ENCODE measurements around the gene TOM1L1. TPM values are rescaled to one million over a fixed set of nuclear protein-coding genes. Genes with fewer than 3 reads are reported as not detected.

TOM1L1 gene
- total RNA-seq, 1 donor: 40.2 TPM

GRCh38 chr17:54861471-54861983, 39.1 kb upstream of the TOM1L1 start:
- Histone ChIP-seq H3K4me1 (ENCODE audit: insufficient read depth, low read length) (no peaks in the 10 kb centered on the region), H3K27me3 (ENCODE audit: insufficient read depth, low read length) (no peaks in the 10 kb centered on the region), H3K27ac (ENCODE audit: low read depth, low read length) (no peak overlapping the region), H3K9me3 (ENCODE audit: low read depth, low read length) (no peaks in the 10 kb centered on the region), H4K20me1 (ENCODE audit: insufficient read depth, low read length) (no peaks in the 10 kb centered on the region), H2AFZ (ENCODE audit: low read length) (no peak overlapping the region), H3K4me2 (ENCODE audit: insufficient read depth, low read length) (no peak overlapping the region), H3K4me3 (ENCODE audit: insufficient read depth, low read length) (no peak overlapping the region), H3K79me2 (ENCODE audit: insufficient read depth, low read length) (no peaks in the 10 kb centered on the region), H3K36me3 (ENCODE audit: insufficient read depth, low read length) (no peaks in the 10 kb centered on the region)
- TF ChIP-seq, protein P1, sequence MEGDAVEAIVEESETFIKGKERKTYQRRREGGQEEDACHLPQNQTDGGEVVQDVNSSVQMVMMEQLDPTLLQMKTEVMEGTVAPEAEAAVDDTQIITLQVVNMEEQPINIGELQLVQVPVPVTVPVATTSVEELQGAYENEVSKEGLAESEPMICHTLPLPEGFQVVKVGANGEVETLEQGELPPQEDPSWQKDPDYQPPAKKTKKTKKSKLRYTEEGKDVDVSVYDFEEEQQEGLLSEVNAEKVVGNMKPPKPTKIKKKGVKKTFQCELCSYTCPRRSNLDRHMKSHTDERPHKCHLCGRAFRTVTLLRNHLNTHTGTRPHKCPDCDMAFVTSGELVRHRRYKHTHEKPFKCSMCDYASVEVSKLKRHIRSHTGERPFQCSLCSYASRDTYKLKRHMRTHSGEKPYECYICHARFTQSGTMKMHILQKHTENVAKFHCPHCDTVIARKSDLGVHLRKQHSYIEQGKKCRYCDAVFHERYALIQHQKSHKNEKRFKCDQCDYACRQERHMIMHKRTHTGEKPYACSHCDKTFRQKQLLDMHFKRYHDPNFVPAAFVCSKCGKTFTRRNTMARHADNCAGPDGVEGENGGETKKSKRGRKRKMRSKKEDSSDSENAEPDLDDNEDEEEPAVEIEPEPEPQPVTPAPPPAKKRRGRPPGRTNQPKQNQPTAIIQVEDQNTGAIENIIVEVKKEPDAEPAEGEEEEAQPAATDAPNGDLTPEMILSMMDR (IDR thresholded peaks at IDR 0.05; ENCODE audit: extremely low read depth, low read depth, low read length): no peak
- no peak for DNase-seq (ENCODE audit: insufficient read length, low spot score, missing footprints)

DNA sequence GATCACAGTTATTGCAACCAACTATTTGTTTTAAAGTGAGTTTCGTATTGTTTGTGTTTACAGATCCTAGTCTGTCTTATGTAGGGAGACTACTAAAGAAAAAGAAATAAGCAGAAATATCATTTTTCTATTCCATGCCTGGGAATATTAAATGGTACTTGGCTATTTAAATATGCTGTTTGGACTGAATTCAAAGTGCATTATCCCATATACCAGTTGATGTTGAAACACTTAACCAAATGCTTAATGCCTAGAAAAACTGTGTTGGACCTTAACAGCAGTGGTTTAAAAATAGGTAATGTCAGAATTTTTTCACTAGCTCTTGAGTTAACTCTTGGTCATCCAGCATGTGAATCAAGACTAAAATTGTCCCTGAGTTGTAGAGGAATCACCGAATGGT, 37.5 kb upstream of the TOM1L1 start:
- TF ChIP-seq, protein P1 (IDR thresholded peaks at IDR 0.05; ENCODE audit: extremely low read depth, low read depth, low read length): no peak
- no peaks in the 10 kb centered on the region for H3K27me3 ChIP-seq (ENCODE audit: insufficient read depth, low read length)
- no peak overlapping the region for H3K4me2 ChIP-seq (ENCODE audit: insufficient read depth, low read length)
- DNase-seq (ENCODE audit: insufficient read length, low spot score, missing footprints): no peak
- no peak overlapping the region for H2AFZ ChIP-seq (ENCODE audit: low read length)
- H3K36me3 ChIP-seq (ENCODE audit: insufficient read depth, low read length): no peaks in the 10 kb centered on the region
- H3K27ac ChIP-seq (ENCODE audit: low read depth, low read length): no peak overlapping the region
- H3K9me3 ChIP-seq (ENCODE audit: low read depth, low read length): no peaks in the 10 kb centered on the region
- H3K4me3 ChIP-seq (ENCODE audit: insufficient read depth, low read length): no peak overlapping the region
- no peaks in the 10 kb centered on the region for H3K4me1 ChIP-seq (ENCODE audit: insufficient read depth, low read length)
- no peaks in the 10 kb centered on the region for H3K79me2 ChIP-seq (ENCODE audit: insufficient read depth, low read length)
- H4K20me1 ChIP-seq (ENCODE audit: insufficient read depth, low read length): no peaks in the 10 kb centered on the region

DNA sequence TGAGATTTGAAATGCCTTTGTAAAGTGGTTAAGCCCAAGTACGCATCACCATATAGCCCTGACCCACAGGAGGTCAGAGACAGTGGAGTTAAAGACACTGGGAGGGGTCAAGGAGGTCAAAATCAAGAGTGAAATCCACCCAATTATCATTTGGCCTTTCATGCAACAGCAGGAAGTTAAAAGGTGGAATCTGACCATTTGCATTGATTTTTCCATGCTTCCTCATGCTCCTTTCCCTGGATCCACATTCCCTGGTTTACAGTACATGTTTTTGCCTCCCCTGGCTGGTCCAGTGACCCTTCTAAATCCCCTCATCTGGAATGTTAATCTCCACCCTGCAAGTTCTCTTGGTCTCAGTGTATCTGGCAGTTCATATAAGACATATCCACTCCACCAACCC, 36.6 kb upstream of the TOM1L1 start:
- Histone ChIP-seq H3K79me2 (ENCODE audit: insufficient read depth, low read length) (no peaks in the 10 kb centered on the region), H3K4me1 (ENCODE audit: insufficient read depth, low read length) (no peaks in the 10 kb centered on the region), H3K4me2 (ENCODE audit: insufficient read depth, low read length) (no peak overlapping the region), H3K27me3 (ENCODE audit: insufficient read depth, low read length) (no peaks in the 10 kb centered on the region), H3K27ac (ENCODE audit: low read depth, low read length) (no peak overlapping the region), H3K9me3 (ENCODE audit: low read depth, low read length) (no peaks in the 10 kb centered on the region), H2AFZ (ENCODE audit: low read length) (no peak overlapping the region), H3K36me3 (ENCODE audit: insufficient read depth, low read length) (no peaks in the 10 kb centered on the region), H4K20me1 (ENCODE audit: insufficient read depth, low read length) (no peaks in the 10 kb centered on the region), H3K4me3 (ENCODE audit: insufficient read depth, low read length) (no peak overlapping the region)
- no peak for DNase-seq (ENCODE audit: insufficient read length, low spot score, missing footprints)
- TF ChIP-seq, protein P1 (IDR thresholded peaks at IDR 0.05; ENCODE audit: extremely low read depth, low read depth, low read length): no peak

DNA sequence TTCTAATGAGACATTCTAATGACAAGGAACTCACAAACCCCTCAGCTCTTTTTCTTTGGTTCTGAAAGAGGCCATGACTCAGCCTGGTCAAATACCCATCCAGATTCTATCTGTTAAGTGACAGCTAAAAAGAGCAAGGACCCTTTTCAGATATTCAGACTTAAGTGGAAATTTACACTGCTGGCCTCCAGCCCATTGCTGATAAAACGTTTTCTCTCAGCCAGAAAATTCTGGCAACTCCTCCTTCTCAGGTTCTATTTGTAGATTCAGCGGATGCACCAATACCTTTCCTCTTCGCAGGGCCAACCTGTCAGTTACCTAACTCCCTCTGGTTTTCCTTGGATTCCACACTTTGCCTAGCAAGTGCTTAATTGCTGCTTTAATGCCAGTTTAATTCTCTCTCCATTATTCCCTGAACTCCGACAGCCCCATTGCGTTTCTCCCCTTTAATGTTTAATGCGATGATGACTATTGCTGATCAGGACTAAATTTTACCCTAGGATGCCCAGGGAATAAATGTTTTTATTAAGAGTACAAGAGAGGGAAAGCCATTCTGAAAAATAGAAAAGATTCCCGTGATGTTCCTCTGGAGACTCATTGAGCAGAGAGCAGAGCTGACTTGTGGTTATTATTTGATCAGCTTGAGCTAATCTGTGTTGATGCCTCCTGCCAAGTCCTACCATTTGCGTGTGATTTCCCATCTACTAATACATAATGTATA, 35.9 kb upstream of the TOM1L1 start:
- no peak overlapping the region for H3K4me2 ChIP-seq (ENCODE audit: insufficient read depth, low read length)
- H3K9me3 ChIP-seq (ENCODE audit: low read depth, low read length): no peaks in the 10 kb centered on the region
- H3K4me3 ChIP-seq (ENCODE audit: insufficient read depth, low read length): no peak overlapping the region
- H3K36me3 ChIP-seq (ENCODE audit: insufficient read depth, low read length): no peaks in the 10 kb centered on the region
- H3K27ac ChIP-seq (ENCODE audit: low read depth, low read length): no peak overlapping the region
- no peaks in the 10 kb centered on the region for H4K20me1 ChIP-seq (ENCODE audit: insufficient read depth, low read length)
- no peaks in the 10 kb centered on the region for H3K79me2 ChIP-seq (ENCODE audit: insufficient read depth, low read length)
- TF ChIP-seq, protein P1 (IDR thresholded peaks at IDR 0.05; ENCODE audit: extremely low read depth, low read depth, low read length): no peak
- no peaks in the 10 kb centered on the region for H3K27me3 ChIP-seq (ENCODE audit: insufficient read depth, low read length)
- DNase-seq (ENCODE audit: insufficient read length, low spot score, missing footprints): no peak
- no peak overlapping the region for H2AFZ ChIP-seq (ENCODE audit: low read length)
- no peaks in the 10 kb centered on the region for H3K4me1 ChIP-seq (ENCODE audit: insufficient read depth, low read length)
